Bronchial epithelial cell (primary cell): ENCODE data around the gene AP4E1. TPM values are rescaled to one million over a fixed set of nuclear protein-coding genes. Genes with fewer than 3 reads are reported as not detected.
A peak's percentile ranks its signal among the peaks of the same experiment; 100 is the strongest.
"Not testable (repeated sequence)": the region's sequence is repeated elsewhere in the genome, so short reads cannot be mapped to it uniquely, and the experiment has no call there.

Experiments
- DNase-seq: peaks from one replicate; pipeline ENCODE4 v3.0.0-alpha.2; 2010; ENCODE audit warnings: low read depth
- FAIRE-seq: peaks from 2 replicates; lab custom pipeline; 2011; peaks lifted over from hg19 to GRCh38; lab: Jason Lieb, UNC
- H3K27me3 ChIP-seq: 2 replicates; pipeline ENCODE4 v1.5.1; 2011; ENCODE audit warnings: low read length; ENCODE audit not compliant: control insufficient read depth, insufficient read depth
- H3K36me3 ChIP-seq: 2 replicates; pipeline ENCODE4 v1.5.1; 2011; ENCODE audit warnings: low read length; ENCODE audit not compliant: control insufficient read depth, insufficient read depth
- H3K4me3 ChIP-seq: 2 replicates; pipeline ENCODE4 v1.5.1; 2011; ENCODE audit warnings: mild to moderate bottlenecking, low read depth, low read length, control low read depth
- total RNA-seq: library from RNA; depleted of rRNA; stranded (reverse); fragments of >200 nt; gene quantifications from 2 replicates; pipeline ENCODE4 v1.2.1, GENCODE V29; 2014
- TF ChIP-seq, protein P1 (sequence below): IDR thresholded peaks from 2 replicates; pipeline ENCODE4 v1.5.1; 2011; ENCODE audit warnings: mild to moderate bottlenecking, moderate library complexity, low read length, control low read depth, inconsistent platforms; ENCODE audit not compliant: insufficient read depth, severe bottlenecking

Gene AP4E1
- total RNA-seq, 1 donor from 2014 or later: 18.2 TPM

DNA sequence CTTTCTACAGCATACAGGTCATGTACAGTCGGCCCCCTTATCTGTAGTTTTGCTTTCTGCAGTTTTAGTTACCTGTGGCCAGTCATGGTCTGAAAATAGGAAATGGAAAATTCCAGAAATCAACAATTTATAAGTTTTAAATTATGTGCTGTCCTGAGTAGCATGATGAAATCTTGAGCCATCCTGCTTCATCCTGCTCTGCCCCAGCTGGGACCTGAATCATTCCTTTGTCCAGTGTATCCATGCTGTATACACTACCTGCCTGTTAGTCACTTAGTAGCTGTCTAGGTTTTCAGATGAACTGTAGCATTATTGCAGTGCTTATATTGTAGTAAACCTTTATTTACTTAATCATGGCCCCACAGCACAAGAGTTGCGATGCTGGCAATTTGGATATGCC lies 44.8 kb downstream of the AP4E1 start:
- FAIRE-seq (no peak), DNase-seq (peak; percentile 79)
- Histone ChIP-seq H3K4me3 (no peak overlapping the region), H3K36me3 (peaks cover 18% of the 10 kb centered on the region), H3K27me3 (no peaks in the 10 kb centered on the region)
- TF ChIP-seq, protein P1, sequence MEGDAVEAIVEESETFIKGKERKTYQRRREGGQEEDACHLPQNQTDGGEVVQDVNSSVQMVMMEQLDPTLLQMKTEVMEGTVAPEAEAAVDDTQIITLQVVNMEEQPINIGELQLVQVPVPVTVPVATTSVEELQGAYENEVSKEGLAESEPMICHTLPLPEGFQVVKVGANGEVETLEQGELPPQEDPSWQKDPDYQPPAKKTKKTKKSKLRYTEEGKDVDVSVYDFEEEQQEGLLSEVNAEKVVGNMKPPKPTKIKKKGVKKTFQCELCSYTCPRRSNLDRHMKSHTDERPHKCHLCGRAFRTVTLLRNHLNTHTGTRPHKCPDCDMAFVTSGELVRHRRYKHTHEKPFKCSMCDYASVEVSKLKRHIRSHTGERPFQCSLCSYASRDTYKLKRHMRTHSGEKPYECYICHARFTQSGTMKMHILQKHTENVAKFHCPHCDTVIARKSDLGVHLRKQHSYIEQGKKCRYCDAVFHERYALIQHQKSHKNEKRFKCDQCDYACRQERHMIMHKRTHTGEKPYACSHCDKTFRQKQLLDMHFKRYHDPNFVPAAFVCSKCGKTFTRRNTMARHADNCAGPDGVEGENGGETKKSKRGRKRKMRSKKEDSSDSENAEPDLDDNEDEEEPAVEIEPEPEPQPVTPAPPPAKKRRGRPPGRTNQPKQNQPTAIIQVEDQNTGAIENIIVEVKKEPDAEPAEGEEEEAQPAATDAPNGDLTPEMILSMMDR: no peak

DNA sequence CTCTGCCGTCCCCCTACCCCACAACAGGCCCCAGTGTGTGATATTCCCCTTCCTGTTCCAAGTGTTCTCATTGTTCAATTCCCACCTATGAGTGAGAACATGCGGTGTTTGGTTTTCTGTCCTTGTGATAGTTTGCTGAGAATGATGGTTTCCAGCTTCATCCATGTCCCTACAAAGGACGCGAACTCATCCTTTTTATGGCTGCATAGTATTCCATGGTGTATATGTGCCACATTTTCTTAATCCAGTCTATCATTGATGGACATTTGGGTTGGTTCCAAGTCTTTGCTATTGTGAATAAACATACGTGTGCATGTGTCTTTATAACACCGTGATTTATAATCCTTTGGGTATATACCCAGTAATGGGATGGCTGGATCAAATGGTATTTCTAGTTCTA lies 46.4 kb downstream of the AP4E1 start:
- H3K36me3 ChIP-seq: peaks cover 18% of the 10 kb centered on the region
- not testable (repeated sequence) for H3K4me3 ChIP-seq, FAIRE-seq, H3K27me3 ChIP-seq, DNase-seq

DNA sequence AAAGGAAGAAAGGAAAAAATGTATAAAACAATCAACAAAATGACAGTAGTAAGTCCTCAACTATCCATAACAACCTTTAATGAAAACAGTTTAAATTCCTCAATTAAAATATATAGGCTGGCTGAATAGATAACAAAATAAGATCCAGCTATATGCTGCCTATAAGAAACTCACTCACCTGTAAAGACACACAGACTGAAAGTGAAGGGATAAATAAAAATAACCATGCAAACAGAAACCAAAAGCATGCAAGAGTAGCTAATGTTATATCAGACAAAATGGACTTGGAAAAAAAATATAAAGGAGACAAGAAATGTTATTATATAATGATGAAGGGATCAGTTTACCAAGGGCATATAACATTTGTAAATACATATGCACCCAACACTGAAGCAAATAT lies 51.2 kb downstream of the AP4E1 start:
- no peak overlapping the region for H3K4me3 ChIP-seq
- FAIRE-seq: no peak
- DNase-seq: no peak

DNA sequence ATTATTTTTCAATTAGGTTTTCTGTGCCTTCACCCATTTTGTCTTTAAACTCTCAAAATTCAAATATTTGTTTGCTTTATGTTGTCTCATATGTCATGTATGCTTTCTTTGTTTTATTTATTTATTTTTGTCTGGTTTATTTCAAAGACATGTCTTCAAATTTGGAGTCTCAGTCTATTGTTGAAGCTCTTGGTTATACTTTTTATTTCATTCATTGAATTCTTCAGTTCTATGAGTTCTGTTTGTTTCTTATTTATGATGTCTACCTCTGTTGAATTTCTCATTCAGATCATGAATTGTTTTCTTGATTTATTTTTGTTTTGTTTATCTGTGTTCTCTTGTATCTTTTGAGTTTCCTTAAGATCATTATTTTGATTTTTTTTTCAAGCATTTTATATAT lies 55.6 kb downstream of the AP4E1 start:
- Histone ChIP-seq H3K27me3 (no peaks in the 10 kb centered on the region), H3K4me3 (no peak overlapping the region), H3K36me3 (peaks cover 2% of the 10 kb centered on the region)
- TF ChIP-seq, protein P1: no peak
- FAIRE-seq (no peak), DNase-seq (no peak)

More for the DNA sequence above, 51.2 kb downstream of the AP4E1 start:
- no peaks in the 10 kb centered on the region for H3K27me3 ChIP-seq
- H3K36me3 ChIP-seq: peaks cover 12% of the 10 kb centered on the region
- TF ChIP-seq, protein P1: no peak

DNA sequence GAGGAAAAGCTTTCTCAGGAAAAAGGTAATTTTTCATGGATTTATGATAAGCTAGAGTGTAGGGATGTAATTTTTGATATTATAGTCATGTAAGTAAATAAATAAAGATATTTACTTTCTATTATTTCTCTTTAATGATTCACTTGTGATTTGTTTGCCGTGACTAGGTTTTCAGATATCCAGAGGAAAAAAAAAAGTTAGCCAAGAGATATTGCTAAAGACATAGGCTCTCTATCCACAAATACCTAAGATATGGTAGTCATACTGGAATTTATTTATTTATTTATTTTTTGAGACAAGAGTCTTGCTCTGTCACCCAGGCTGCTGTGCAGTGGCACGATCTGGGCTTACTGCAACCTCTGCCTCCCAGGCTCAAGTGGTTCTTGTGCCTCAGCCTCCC lies 59.9 kb downstream of the AP4E1 start:
- H3K4me3 ChIP-seq: no peak overlapping the region
- TF ChIP-seq, protein P1: no peak
- peaks cover 2% of the 10 kb centered on the region for H3K36me3 ChIP-seq
- FAIRE-seq (no peak), DNase-seq (peak; percentile 58)
- no peaks in the 10 kb centered on the region for H3K27me3 ChIP-seq

DNA sequence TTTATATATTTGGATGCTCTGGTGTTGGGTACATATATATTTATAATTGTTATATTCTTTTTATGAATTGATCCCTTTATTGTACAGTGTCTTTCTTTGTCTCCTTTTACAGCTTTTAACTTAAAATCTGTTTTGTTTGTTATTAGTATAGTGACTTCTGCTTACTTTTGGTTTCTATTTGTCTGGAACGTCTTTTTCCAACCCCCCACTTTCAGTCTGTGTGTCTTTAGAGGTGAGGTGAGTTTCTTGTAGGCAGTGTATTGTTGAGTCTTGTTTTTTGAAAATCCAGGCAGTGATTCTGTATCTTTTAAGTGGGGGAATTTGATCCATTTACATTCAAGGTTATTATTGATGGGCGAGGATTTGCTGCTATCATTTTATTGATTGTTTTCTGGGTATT lies 62.0 kb downstream of the AP4E1 start:
- TF ChIP-seq, protein P1: no peak
- FAIRE-seq (no peak), DNase-seq (no peak)
- Histone ChIP-seq H3K27me3 (no peaks in the 10 kb centered on the region), H3K4me3 (no peak overlapping the region), H3K36me3 (peaks cover 3% of the 10 kb centered on the region)
